ENCODE data around the gene GLDC. TPM values are rescaled to one million over a fixed set of nuclear protein-coding genes. Genes with fewer than 3 reads are reported as not detected.
A peak's percentile ranks its signal among the peaks of the same experiment; 100 is the strongest.

GLDC gene
- total and polyA plus RNA-seq, 12 donors = 0.03 TPM; not detected in 11

DNA sequence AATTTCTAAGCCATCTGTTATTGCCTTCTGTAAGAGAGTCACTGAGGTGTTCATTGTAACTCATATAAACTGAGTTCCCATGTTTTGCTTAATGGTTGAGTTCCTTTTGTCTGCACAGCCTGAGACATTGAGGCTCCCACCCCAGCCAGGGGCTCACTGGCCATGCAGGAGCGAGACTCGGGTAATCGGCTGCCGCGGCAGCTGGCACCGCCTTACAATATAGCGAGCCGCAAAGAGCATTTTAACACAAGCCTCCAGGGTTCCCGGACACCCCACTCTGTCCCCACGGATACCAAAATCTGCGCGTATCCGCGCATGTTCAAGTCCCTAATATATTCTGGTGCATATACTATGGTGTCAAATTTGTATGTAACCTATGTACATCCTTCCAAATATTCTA lies 24.4 kb upstream of the GLDC start:
- H3K9me3 ChIP-seq = no peaks in the 10 kb centered on the region
- TF ChIP-seq, protein P1, sequence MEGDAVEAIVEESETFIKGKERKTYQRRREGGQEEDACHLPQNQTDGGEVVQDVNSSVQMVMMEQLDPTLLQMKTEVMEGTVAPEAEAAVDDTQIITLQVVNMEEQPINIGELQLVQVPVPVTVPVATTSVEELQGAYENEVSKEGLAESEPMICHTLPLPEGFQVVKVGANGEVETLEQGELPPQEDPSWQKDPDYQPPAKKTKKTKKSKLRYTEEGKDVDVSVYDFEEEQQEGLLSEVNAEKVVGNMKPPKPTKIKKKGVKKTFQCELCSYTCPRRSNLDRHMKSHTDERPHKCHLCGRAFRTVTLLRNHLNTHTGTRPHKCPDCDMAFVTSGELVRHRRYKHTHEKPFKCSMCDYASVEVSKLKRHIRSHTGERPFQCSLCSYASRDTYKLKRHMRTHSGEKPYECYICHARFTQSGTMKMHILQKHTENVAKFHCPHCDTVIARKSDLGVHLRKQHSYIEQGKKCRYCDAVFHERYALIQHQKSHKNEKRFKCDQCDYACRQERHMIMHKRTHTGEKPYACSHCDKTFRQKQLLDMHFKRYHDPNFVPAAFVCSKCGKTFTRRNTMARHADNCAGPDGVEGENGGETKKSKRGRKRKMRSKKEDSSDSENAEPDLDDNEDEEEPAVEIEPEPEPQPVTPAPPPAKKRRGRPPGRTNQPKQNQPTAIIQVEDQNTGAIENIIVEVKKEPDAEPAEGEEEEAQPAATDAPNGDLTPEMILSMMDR (IDR thresholded peaks at IDR 0.05) = no peak
- no peak overlapping the region for H3K27ac ChIP-seq
- H3K36me3 ChIP-seq = no peaks in the 10 kb centered on the region
- ATAC-seq = no peak
- no peaks in the 10 kb centered on the region for H3K27me3 ChIP-seq
- H3K4me1 ChIP-seq = no peaks in the 10 kb centered on the region
- intact Hi-C loops (cut with DNase I) = loop anchor here in 9 of 10 donors (5.0 to 10.0 kb wide), 5 partner anchors 83 to 318 kb away; no protein-coding TSS in a partner anchor
- DNase-seq = no peak
- H3K4me3 ChIP-seq = no peak overlapping the region
- 94 to 95% methylated on average over 14 of the region's 14 CpGs for WGBS, 2 donors

DNA sequence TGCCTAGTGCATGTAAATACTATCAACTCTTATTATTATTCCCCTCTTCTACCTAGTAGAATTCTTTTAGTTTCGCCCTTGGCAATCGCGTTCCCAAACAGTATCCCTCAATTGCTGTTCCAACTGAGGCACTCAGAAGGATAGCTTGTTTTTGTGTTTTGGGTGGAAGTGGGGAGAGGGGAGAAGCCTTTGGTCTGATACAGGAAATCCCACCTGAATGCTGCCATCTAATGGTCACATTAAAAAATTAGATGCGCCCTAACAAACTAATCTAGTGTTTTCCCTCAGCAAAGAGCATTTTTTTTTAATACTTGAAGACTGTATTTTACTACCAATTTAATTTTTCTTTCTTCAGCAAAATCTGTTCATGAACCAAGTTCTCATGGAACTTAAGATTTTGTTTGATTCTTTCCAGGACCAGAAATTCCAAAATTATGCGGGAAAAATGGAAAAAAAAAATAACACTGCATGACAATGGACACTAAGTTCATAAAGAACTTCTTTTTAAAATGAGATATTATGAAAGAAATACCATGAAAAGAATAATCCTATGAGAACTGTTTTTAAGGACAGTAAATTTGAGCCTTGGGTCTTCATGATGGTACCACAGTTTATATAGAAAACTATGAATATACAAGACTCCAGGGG lies 22.2 kb upstream of the GLDC start:
- H3K4me3 ChIP-seq = no peak overlapping the region
- H3K4me1 ChIP-seq = no peaks in the 10 kb centered on the region
- WGBS, 2 donors = 63 to 66% methylated on average over 5 of the region's 5 CpGs
- no peak for DNase-seq
- H3K27me3 ChIP-seq = no peaks in the 10 kb centered on the region
- TF ChIP-seq, protein P1 (IDR thresholded peaks at IDR 0.05) = peak in 7 of 9 donors; percentile 40 to 62 (median 52)
- intact Hi-C loops (cut with DNase I) = loop anchor here in 9 of 10 donors (1.0 to 10.0 kb wide), 6 partner anchors 80 to 315 kb away; no protein-coding TSS in a partner anchor
- ATAC-seq = no peak
- H3K27ac ChIP-seq = no peak overlapping the region
- H3K9me3 ChIP-seq = no peaks in the 10 kb centered on the region
- H3K36me3 ChIP-seq = no peaks in the 10 kb centered on the region

GRCh38 chr9:6667080-6667479 lies 21.6 kb upstream of the GLDC start:
- ATAC-seq = no peak
- no peaks in the 10 kb centered on the region for H3K27me3 ChIP-seq
- TF ChIP-seq, protein P1 (IDR thresholded peaks at IDR 0.05) = no peak
- no peaks in the 10 kb centered on the region for H3K4me1 ChIP-seq
- H3K4me3 ChIP-seq = no peak overlapping the region
- WGBS, 2 donors = 89 to 91% methylated on average over 6 of the region's 6 CpGs
- no peaks in the 10 kb centered on the region for H3K36me3 ChIP-seq
- no peaks in the 10 kb centered on the region for H3K9me3 ChIP-seq
- intact Hi-C loops (cut with DNase I) = loop anchor here in 9 of 10 donors (1.0 to 10.0 kb wide), 6 partner anchors 80 to 315 kb away; no protein-coding TSS in a partner anchor
- DNase-seq = no peak
- H3K27ac ChIP-seq = no peak overlapping the region

DNA sequence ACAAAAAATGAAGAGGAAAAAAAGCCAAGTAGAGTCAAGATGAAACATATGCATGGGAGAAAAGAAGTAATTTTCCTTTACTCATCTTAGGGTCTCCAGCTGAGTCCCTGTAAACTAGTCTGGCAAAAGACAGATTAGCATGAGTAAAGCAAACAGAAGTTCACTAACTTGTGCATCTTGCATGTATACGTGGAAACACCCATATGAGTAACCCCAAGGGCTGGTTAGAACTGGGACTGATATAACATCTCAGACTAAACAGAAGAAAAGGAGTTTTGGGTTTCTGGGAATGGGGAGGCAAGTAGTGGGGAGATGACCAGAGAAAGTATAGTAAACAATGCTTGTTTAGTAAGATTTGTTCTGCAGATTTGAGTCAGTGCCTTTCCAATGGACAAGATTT lies 20.1 kb upstream of the GLDC start:
- intact Hi-C loops (cut with DNase I) = loop anchor here in 9 of 10 donors (5.0 to 10.0 kb wide), 5 partner anchors 78 to 313 kb away; no protein-coding TSS in a partner anchor
- Histone ChIP-seq H3K36me3 (no peaks in the 10 kb centered on the region), H3K27ac (no peak overlapping the region), H3K4me3 (no peak overlapping the region), H3K4me1 (no peaks in the 10 kb centered on the region), H3K9me3 (no peaks in the 10 kb centered on the region), H3K27me3 (no peaks in the 10 kb centered on the region)
- TF ChIP-seq, protein P1 (IDR thresholded peaks at IDR 0.05) = no peak
- ATAC-seq = no peak
- DNase-seq = no peak
- WGBS, 2 donors = 59 to 65% methylated on average over 1 of the region's 1 CpG
